H9 (cell line): Measurements from ENCODE around the gene ATPAF2. TPM values are rescaled to one million over a fixed set of nuclear protein-coding genes. Genes with fewer than 3 reads are reported as not detected.

Experiments
- DNase-seq: peaks from one replicate; pipeline ENCODE4 v3.0.0-alpha.2; 2017
- H2AFZ ChIP-seq: one replicate; pipeline ENCODE4 v1.6.1; 2013; ENCODE audit warnings: mild to moderate bottlenecking, low read length, control low read depth, moderate library complexity
- H2AK5ac ChIP-seq: 2 replicates; pipeline ENCODE4 v1.6.1; 2013; ENCODE audit warnings: low read length, control low read depth, mixed read lengths; ENCODE audit not compliant: insufficient read length
- H2BK120ac ChIP-seq: one replicate; pipeline ENCODE4 v1.6.1; 2013; ENCODE audit warnings: low read depth, mild to moderate bottlenecking, low read length, control low read depth, inconsistent platforms; ENCODE audit not compliant: poor library complexity, severe bottlenecking
- H2BK12ac ChIP-seq: 2 replicates; pipeline ENCODE4 v1.6.1; 2013; ENCODE audit warnings: low read length, control low read depth, mixed read lengths, low read depth; ENCODE audit not compliant: insufficient read length
- H2BK15ac ChIP-seq: 2 replicates; pipeline ENCODE4 v1.6.1; 2013; ENCODE audit warnings: low read depth, low read length, control low read depth
- H2BK20ac ChIP-seq: one replicate; pipeline ENCODE4 v1.6.1; 2013; ENCODE audit warnings: low read depth, mild to moderate bottlenecking, low read length, control low read depth, inconsistent platforms; ENCODE audit not compliant: poor library complexity, severe bottlenecking
- H2BK5ac ChIP-seq: 2 replicates; pipeline ENCODE4 v1.6.1; 2013; ENCODE audit warnings: low read length, control low read depth, mixed read lengths; ENCODE audit not compliant: insufficient read length
- H3K14ac ChIP-seq: 2 replicates; pipeline ENCODE4 v1.6.1; 2013; ENCODE audit warnings: low read length, control low read depth; ENCODE audit not compliant: insufficient read depth
- H3K18ac ChIP-seq: 2 replicates; pipeline ENCODE4 v1.6.1; 2013; ENCODE audit warnings: low read depth, mild to moderate bottlenecking, mixed read lengths, low read length, control low read depth; ENCODE audit not compliant: insufficient read length
- H3K23ac ChIP-seq: 2 replicates; pipeline ENCODE4 v1.6.1; 2013; ENCODE audit warnings: low read length, control low read depth, mixed read lengths, low read depth; ENCODE audit not compliant: insufficient read length
- H3K23me2 ChIP-seq: 2 replicates; pipeline ENCODE4 v1.6.1; 2013; ENCODE audit warnings: low read depth, mild to moderate bottlenecking, mixed read lengths, low read length, control low read depth; ENCODE audit not compliant: insufficient read length, poor library complexity, severe bottlenecking
- H3K27ac ChIP-seq: 2 replicates; pipeline ENCODE4 v1.5.1; 2013; ENCODE audit warnings: low read length, control low read depth, mixed read lengths, low read depth; ENCODE audit not compliant: insufficient read length
- H3K27me3 ChIP-seq: 2 replicates; pipeline ENCODE4 v1.6.1; 2013; ENCODE audit warnings: low read length, control low read depth, inconsistent platforms; ENCODE audit not compliant: insufficient read depth
- H3K4ac ChIP-seq: 2 replicates; pipeline ENCODE4 v1.6.1; 2013; ENCODE audit warnings: low read depth, mild to moderate bottlenecking, control low read depth, inconsistent platforms, low read length, moderate library complexity
- H3K4me1 ChIP-seq: 2 replicates; pipeline ENCODE4 v1.6.1; 2013; ENCODE audit warnings: low read length, control low read depth, inconsistent platforms; ENCODE audit not compliant: insufficient read depth
- H3K4me2 ChIP-seq: 2 replicates; pipeline ENCODE4 v1.6.1; 2013; ENCODE audit warnings: low read length, control low read depth, mixed read lengths; ENCODE audit not compliant: insufficient read length, insufficient read depth
- H3K56ac ChIP-seq: 2 replicates; pipeline ENCODE4 v1.6.1; 2013; ENCODE audit warnings: low read depth, mild to moderate bottlenecking, mixed read lengths, low read length, control low read depth; ENCODE audit not compliant: insufficient read length
- H3K79me1 ChIP-seq: 2 replicates; pipeline ENCODE4 v1.6.1; 2013; ENCODE audit warnings: low read depth, mild to moderate bottlenecking, moderate library complexity, low read length, control low read depth, inconsistent platforms; ENCODE audit not compliant: insufficient read depth, poor library complexity, severe bottlenecking
- H3K79me2 ChIP-seq: 2 replicates; pipeline ENCODE4 v1.6.1; 2013; ENCODE audit warnings: low read length, control low read depth, inconsistent platforms; ENCODE audit not compliant: insufficient read depth
- H3K9ac ChIP-seq: 2 replicates; pipeline ENCODE4 v1.6.1; 2013; ENCODE audit warnings: low read length, control low read depth, mixed read lengths; ENCODE audit not compliant: insufficient read length; ENCODE audit errors: extremely low read depth
- H3K9me3 ChIP-seq: one replicate; pipeline ENCODE4 v1.6.1; 2013; ENCODE audit warnings: low read depth, low read length, inconsistent platforms; ENCODE audit not compliant: control insufficient read depth
- H3T11ph ChIP-seq: one replicate; pipeline ENCODE4 v1.6.1; 2013; ENCODE audit warnings: mild to moderate bottlenecking, low read length, control low read depth, inconsistent platforms
- H4K20me1 ChIP-seq: one replicate; pipeline ENCODE4 v1.6.1; 2013; ENCODE audit not compliant: control insufficient read depth, insufficient read length, insufficient read depth
- H4K5ac ChIP-seq: 2 replicates; pipeline ENCODE4 v1.6.1; 2013; ENCODE audit warnings: low read depth, mild to moderate bottlenecking, mixed read lengths, low read length, control low read depth; ENCODE audit not compliant: insufficient read length
- H4K8ac ChIP-seq: replicated peaks from 2 replicates; pipeline ENCODE4 v1.6.1; 2013; ENCODE audit warnings: low read length, control low read depth, mixed read lengths, low read depth; ENCODE audit not compliant: insufficient read length
- H4K91ac ChIP-seq: 2 replicates; pipeline ENCODE4 v1.6.1; 2013; ENCODE audit warnings: low read depth, mild to moderate bottlenecking, moderate library complexity, mixed read lengths, low read length, control low read depth; ENCODE audit not compliant: insufficient read length
- H3K27ac Mint-ChIP-seq, 3 experiments: 2 replicates in 2 of 3; 3 replicates in 1 of 3; pipeline ENCODE4 v1.8.0; 2020 to 2021; ENCODE audit warnings: mixed read lengths in 3 of 3, mild to moderate bottlenecking in 1 of 3, moderate library complexity in 1 of 3
- H3K27me3 Mint-ChIP-seq: 2 replicates; pipeline ENCODE4 v1.8.0; 2021; ENCODE audit warnings: low read depth, mild to moderate bottlenecking, moderate library complexity, mixed read lengths
- H3K36me3 Mint-ChIP-seq, 3 experiments: 2 replicates in 2 of 3; 3 replicates in 1 of 3; pipeline ENCODE4 v1.8.0; 2020 to 2021; ENCODE audit warnings: low read depth in 3 of 3, mixed read lengths in 3 of 3; ENCODE audit not compliant: insufficient read depth in 1 of 3
- H3K4me1 Mint-ChIP-seq, 2 experiments: 2 replicates each; pipeline ENCODE4 v1.8.0; 2020; ENCODE audit warnings: mixed read lengths in 2 of 2
- H3K4me3 Mint-ChIP-seq, 2 experiments: 2 replicates in 1 of 2; 3 replicates in 1 of 2; pipeline ENCODE4 v1.8.0; 2020 to 2021; ENCODE audit warnings: mild to moderate bottlenecking in 2 of 2, mixed read lengths in 2 of 2, moderate library complexity in 1 of 2
- H3K9me3 Mint-ChIP-seq, 2 experiments: 2 replicates in 1 of 2; 3 replicates in 1 of 2; pipeline ENCODE4 v1.8.0; 2020; ENCODE audit warnings: mild to moderate bottlenecking in 2 of 2, mixed read lengths in 2 of 2, moderate library complexity in 1 of 2
- WGBS: extraction: QIAGEN DNeasy Blood & Tissue Kit; methylation state at CpG from one replicate; pipeline ENCODE4 v1.1.7; 2013; ENCODE audit warnings: missing lambda C conversion rate, low lambda C conversion rate, mixed read lengths; ENCODE audit not compliant: insufficient read length; ENCODE audit errors: extremely low coverage; 5-methylcytosine and 5-hydroxymethylcytosine counted together
- total RNA-seq: library from RNA; stranded (reverse); gene quantifications from 2 replicates; pipeline ENCODE4 v1.2.1, GENCODE V29; 2021
- TF ChIP-seq, protein P1 (sequence below): fragments of 200-600 bp; sonication (generic); conservative IDR thresholded peaks from 3 replicates; pipeline ENCODE4 v1.8.0; 2021; ENCODE audit warnings: antibody characterized with exemption, mild to moderate bottlenecking

Gene ATPAF2
- total RNA-seq, 1 experiment from 2014 or later = 21.4 TPM

DNA sequence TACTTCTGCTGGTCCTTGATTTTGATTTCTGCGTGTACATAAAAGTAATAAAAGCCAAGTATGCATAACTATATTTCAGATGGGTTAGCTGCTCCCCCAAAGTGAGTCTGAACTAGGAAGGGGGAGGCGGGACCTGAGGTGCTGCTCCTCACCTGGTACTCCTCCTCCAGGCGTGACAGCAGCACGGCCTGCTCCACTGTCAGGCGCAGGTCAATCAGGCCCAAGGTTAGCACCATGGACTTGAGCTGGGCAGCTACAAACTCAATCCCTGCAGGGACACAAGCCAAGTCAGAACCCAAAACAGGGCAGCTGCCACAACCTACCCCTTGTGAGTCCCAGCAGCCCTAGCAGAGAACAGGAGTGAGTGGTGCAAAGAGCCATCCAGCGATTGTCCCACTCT, 18.0 kb downstream of the ATPAF2 start:
- Histone ChIP-seq H3K18ac (no peak overlapping the region), H3K56ac (no peak overlapping the region), H2BK120ac (no peak overlapping the region), H4K5ac (no peak overlapping the region), H3K79me2 (no peaks in the 10 kb centered on the region), H3K79me1 (no peaks in the 10 kb centered on the region), H2BK12ac (no peak overlapping the region), H3K27ac (no peak overlapping the region), H4K20me1 (no peaks in the 10 kb centered on the region), H3K4me2 (no peak overlapping the region), H3K14ac (no peak overlapping the region), H3K23me2 (no peaks in the 10 kb centered on the region), H3K4me1 (no peaks in the 10 kb centered on the region), H4K8ac (no peak overlapping the region), H4K91ac (no peak overlapping the region), H3K9me3 (no peaks in the 10 kb centered on the region), H2BK5ac (no peak overlapping the region), H2AK5ac (no peak overlapping the region), H3K9ac (no peak overlapping the region), H3K23ac (no peak overlapping the region), H2AFZ (no peak overlapping the region), H3T11ph (no peak overlapping the region), H3K4ac (no peak overlapping the region), H2BK20ac (no peak overlapping the region), H2BK15ac (no peak overlapping the region), H3K27me3 (no peaks in the 10 kb centered on the region)
- Mint-ChIP-seq H3K4me1 (peaks cover 9 to 10% of the 10 kb centered on the region in 2 experiments), H3K27ac (no peak overlapping the region), H3K4me3 (no peak overlapping the region), H3K27me3 (no peaks in the 10 kb centered on the region), H3K9me3 (no peaks in the 10 kb centered on the region), H3K36me3 (peaks cover 0 to 8% (median 4%) of the 10 kb centered on the region in 3 experiments; a peak in 1 of 7 replicates)
- DNase-seq = no peak
- no CpG with 5 or more reads among the region's 6 CpGs for WGBS
- TF ChIP-seq, protein P1, sequence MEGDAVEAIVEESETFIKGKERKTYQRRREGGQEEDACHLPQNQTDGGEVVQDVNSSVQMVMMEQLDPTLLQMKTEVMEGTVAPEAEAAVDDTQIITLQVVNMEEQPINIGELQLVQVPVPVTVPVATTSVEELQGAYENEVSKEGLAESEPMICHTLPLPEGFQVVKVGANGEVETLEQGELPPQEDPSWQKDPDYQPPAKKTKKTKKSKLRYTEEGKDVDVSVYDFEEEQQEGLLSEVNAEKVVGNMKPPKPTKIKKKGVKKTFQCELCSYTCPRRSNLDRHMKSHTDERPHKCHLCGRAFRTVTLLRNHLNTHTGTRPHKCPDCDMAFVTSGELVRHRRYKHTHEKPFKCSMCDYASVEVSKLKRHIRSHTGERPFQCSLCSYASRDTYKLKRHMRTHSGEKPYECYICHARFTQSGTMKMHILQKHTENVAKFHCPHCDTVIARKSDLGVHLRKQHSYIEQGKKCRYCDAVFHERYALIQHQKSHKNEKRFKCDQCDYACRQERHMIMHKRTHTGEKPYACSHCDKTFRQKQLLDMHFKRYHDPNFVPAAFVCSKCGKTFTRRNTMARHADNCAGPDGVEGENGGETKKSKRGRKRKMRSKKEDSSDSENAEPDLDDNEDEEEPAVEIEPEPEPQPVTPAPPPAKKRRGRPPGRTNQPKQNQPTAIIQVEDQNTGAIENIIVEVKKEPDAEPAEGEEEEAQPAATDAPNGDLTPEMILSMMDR = no peak
